B cell (primary cell): ENCODE data around the gene CEP85L. TPM values are rescaled to one million over a fixed set of nuclear protein-coding genes. Genes with fewer than 3 reads are reported as not detected.
A peak's percentile ranks its signal among the peaks of the same experiment; 100 is the strongest.

Source experiments
- ATAC-seq: fragments of 200-7000 bp; cut with Tn5 transposase; one replicate; pipeline ENCODE4 v1.10.0; 2021; ENCODE audit warnings: low read depth, mild to moderate bottlenecking, moderate number of reproducible peaks, moderate library complexity
- CTCF ChIA-PET: fragments of 350-600 bp; sonication (Branson Sonifier 250); formaldehyde crosslinking; loops from one replicate; lab custom pipeline; 2021; ENCODE audit warnings: antibody characterized with exemption, inconsistent platforms; lab: Charles Lee
- POLR2A ChIA-PET: fragments of 350-600 bp; sonication (Branson Sonifier 250); formaldehyde crosslinking; loops from one replicate; lab custom pipeline; 2021; ENCODE audit warnings: antibody characterized with exemption; lab: Charles Lee
- DNase-seq: peaks from one replicate; pipeline ENCODE4 v3.0.0; 2013
- H2AFZ ChIP-seq: 2 replicates; pipeline ENCODE4 v1.6.1; 2012; ENCODE audit warnings: mild to moderate bottlenecking, low read depth, low read length; ENCODE audit not compliant: insufficient read depth, poor library complexity, severe bottlenecking
- H3K27ac ChIP-seq, 2 donors: 1 replicate in 1 of 2; 2 replicates in 1 of 2; pipeline ENCODE4 v1.5.1; 2012 to 2013; ENCODE audit warnings: low read length in 2 of 2, mild to moderate bottlenecking in 2 of 2, moderate library complexity in 1 of 2
- H3K27me3 ChIP-seq, 4 experiments: fragments of 200-600 bp in 1 of 4; sonication (generic) in 1 of 4; replicated peaks in 1 of 4; 1 replicate in 2 of 4; 2 replicates in 2 of 4; pipeline versions ENCODE4 v1.6.1 to v1.7.0; 2013 to 2016; ENCODE audit warnings: low read length in 3 of 4, mild to moderate bottlenecking in 2 of 4, mixed read lengths in 1 of 4, moderate library complexity in 1 of 4; ENCODE audit not compliant: insufficient read depth in 4 of 4, control insufficient read depth in 3 of 4; ENCODE audit errors: control extremely low read depth in 1 of 4
- H3K36me3 ChIP-seq, 2 experiments: replicated peaks in 1 of 2; 1 replicate in 1 of 2; 2 replicates in 1 of 2; pipeline versions ENCODE4 v1.6.1 to v1.7.1; 2013; ENCODE audit warnings: low read length in 1 of 2; ENCODE audit not compliant: insufficient read depth in 2 of 2, control insufficient read depth in 1 of 2; ENCODE audit errors: control extremely low read depth in 1 of 2, extremely low read depth in 1 of 2
- H3K4me1 ChIP-seq, 2 donors: fragments of 200-600 bp in 1 of 2; sonication (generic) in 1 of 2; 1 replicate in 1 of 2; 2 replicates in 1 of 2; pipeline versions ENCODE4 v1.5.1 to v1.6.1; 2013 to 2017; ENCODE audit warnings: low read length in 2 of 2; ENCODE audit not compliant: control insufficient read depth in 2 of 2, insufficient read depth in 2 of 2
- H3K4me2 ChIP-seq: replicated peaks from 2 replicates; pipeline ENCODE3; 2012; ENCODE audit warnings: mild to moderate bottlenecking, low read depth, low read length; ENCODE audit not compliant: poor library complexity, severe bottlenecking
- H3K4me3 ChIP-seq, 5 experiments: fragments of 200-600 bp in 1 of 5; sonication (generic) in 1 of 5; 1 replicate in 3 of 5; 2 replicates in 2 of 5; pipeline versions ENCODE4 v1.5.1 to v1.7.0; 2011 to 2016; ENCODE audit warnings: low read length in 4 of 5, mild to moderate bottlenecking in 4 of 5, low read depth in 2 of 5, control low read depth in 1 of 5, moderate library complexity in 1 of 5; ENCODE audit not compliant: insufficient read depth in 1 of 5; ENCODE audit errors: control extremely low read depth in 1 of 5, extremely low read depth in 1 of 5
- H3K79me2 ChIP-seq: fragments of 200-600 bp; sonication (generic); one replicate; pipeline ENCODE4 v1.6.0; 2016; ENCODE audit warnings: low read length; ENCODE audit not compliant: control insufficient read depth, insufficient read depth
- H3K9ac ChIP-seq: fragments of 200-600 bp; sonication (generic); 2 replicates; pipeline ENCODE4 v1.6.1; 2017; ENCODE audit warnings: mild to moderate bottlenecking, low read length, moderate library complexity
- H3K9me3 ChIP-seq, 3 donors: one replicate each; pipeline versions ENCODE4 v1.6.1 to v1.7.1; 2013; ENCODE audit warnings: low read length in 2 of 3; ENCODE audit not compliant: control insufficient read depth in 2 of 3, insufficient read depth in 1 of 3; ENCODE audit errors: control extremely low read depth in 1 of 3
- H4K20me1 ChIP-seq: 2 replicates; pipeline ENCODE4 v1.6.0; 2012; ENCODE audit warnings: mild to moderate bottlenecking, low read length; ENCODE audit not compliant: insufficient read depth, control insufficient read depth, poor library complexity, severe bottlenecking
- H3K27ac Mint-ChIP-seq: one replicate; pipeline ENCODE4 v1.8.0; 2021; ENCODE audit warnings: mixed read lengths
- H3K27me3 Mint-ChIP-seq: one replicate; pipeline ENCODE4 v1.8.0; 2021; ENCODE audit warnings: mixed read lengths
- H3K4me1 Mint-ChIP-seq: one replicate; pipeline ENCODE4 v1.8.0; 2021; ENCODE audit warnings: mixed read lengths
- H3K4me3 Mint-ChIP-seq: one replicate; pipeline ENCODE4 v1.8.0; 2021; ENCODE audit warnings: mixed read lengths
- H3K9me3 Mint-ChIP-seq: one replicate; pipeline ENCODE4 v1.8.0; 2022; ENCODE audit warnings: mixed read lengths; ENCODE audit not compliant: insufficient read depth
- CTCF ChIP-seq: fragments of 200-600 bp; IDR thresholded peaks from one replicate; pipeline ENCODE4 v1.8.0; 2022; ENCODE audit warnings: antibody characterized with exemption, mild to moderate bottlenecking
- EZH2 ChIP-seq: IDR thresholded peaks from 2 replicates; pipeline ENCODE4 v1.6.1; 2012; ENCODE audit warnings: borderline replicate concordance, low read depth, mild to moderate bottlenecking, moderate library complexity, low read length; ENCODE audit not compliant: insufficient read depth, poor library complexity, severe bottlenecking
- WGBS: methylation state at CpG from one replicate; pipeline ENCODE4 v1.1.5; 2013; ENCODE audit warnings: missing lambda C conversion rate; ENCODE audit not compliant: insufficient coverage; 5-methylcytosine and 5-hydroxymethylcytosine counted together
- intact Hi-C: fragments of 100-400 bp; cut with micrococcal nuclease; formaldehyde crosslinking; loops from one replicate; pipeline ENCODE4 v1.10.0; 2022
- polyA plus RNA-seq: library from polyadenylated mRNA; depleted of rRNA; stranded (reverse); fragments of >200 nt; gene quantifications from 2 replicates; pipeline ENCODE4 v1.2.3, GENCODE V29; 2012
- total RNA-seq, 2 donors: library from RNA; stranded (reverse); fragments of 120-200 nt in 1 of 2; gene quantifications; 1 replicate in 1 of 2; 2 replicates in 1 of 2; pipeline versions ENCODE4 v1.2.3 to v1.2.4, GENCODE V29; 2013 to 2022

Gene CEP85L
- total and polyA plus RNA-seq, 2 donors (not counting 1 experiment from before 2014, with no cell fraction given) = 7.6 to 32.1 TPM

DNA sequence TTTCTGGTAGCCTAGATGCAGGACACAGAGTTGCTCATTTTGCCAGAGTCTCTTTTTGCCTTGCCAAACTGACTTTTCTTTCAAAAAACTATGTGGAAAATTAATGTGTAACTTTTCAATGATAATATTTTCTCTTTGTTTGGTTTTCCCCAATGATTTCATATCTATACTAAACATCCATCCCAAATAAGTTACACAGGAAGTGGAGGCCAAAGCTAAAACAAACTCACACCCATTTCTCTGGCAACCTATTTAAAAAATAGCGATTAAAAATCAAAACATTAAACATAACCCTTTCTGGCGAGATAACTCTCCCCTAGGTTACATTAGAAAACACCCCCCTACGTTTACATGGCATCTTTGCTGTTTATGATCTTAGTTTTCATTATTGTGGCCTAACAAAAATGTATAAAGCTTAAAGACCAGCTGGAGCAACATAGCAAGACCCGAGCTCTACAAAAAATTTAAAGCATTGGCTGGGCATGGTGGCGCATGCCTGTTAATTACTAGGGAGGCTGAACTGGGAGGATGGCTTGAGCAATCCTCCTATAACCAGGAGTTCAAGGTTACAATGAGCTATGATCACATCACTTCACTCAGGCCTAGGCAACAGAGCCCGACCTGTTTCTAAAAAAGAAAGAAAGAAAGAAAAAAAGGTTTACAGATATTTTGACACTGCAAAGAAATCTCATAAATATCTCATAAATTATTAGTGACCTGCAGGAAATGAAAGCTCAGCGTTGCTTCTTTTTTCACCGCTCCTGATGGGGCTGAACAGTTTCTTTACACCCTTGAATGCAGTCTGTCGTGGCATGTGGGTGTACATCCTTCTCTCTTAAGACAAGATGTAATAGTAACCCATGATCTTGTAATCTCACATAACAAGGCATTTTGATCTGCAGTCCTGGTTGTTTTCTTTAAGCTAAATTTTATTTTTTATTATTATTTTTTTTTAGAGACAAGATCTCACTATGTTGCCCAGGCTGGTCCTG is 32.8 kb upstream of the CEP85L start:
- DNase-seq (no peak), ATAC-seq (no peak)
- H3K4me2 ChIP-seq = peak overlapping the region; percentile 10
- no peak overlapping the region for H3K4me3 ChIP-seq
- peaks cover 1 to 4% of the 10 kb centered on the region in 2 experiments for H3K36me3 ChIP-seq
- ChIA-PET CTCF (interaction anchor here (0.9 to 2.2 kb wide), 8 partner anchors 9 to 93 kb away, joined by 3 to 5 read pairs (median 4); no protein-coding TSS in a partner anchor), POLR2A (no interaction called here)
- no peak overlapping the region for H3K27ac ChIP-seq
- Mint-ChIP-seq H3K9me3 (no peaks in the 10 kb centered on the region), H3K27me3 (no peaks in the 10 kb centered on the region), H3K4me3 (no peak overlapping the region), H3K27ac (peak overlapping the region; percentile 10), H3K4me1 (peaks cover 46% of the 10 kb centered on the region)
- H4K20me1 ChIP-seq = peaks cover 7% of the 10 kb centered on the region
- no peaks in the 10 kb centered on the region for H3K27me3 ChIP-seq
- no peak overlapping the region for H3K9ac ChIP-seq
- TF ChIP-seq EZH2 = no peak
- TF ChIP-seq CTCF = no peak
- no CpG with 5 or more reads among the region's 9 CpGs for WGBS
- no peaks in the 10 kb centered on the region for H3K9me3 ChIP-seq
- H3K79me2 ChIP-seq = peaks cover 68% of the 10 kb centered on the region
- H2AFZ ChIP-seq = no peak overlapping the region
- intact Hi-C loops = no loop called here
- H3K4me1 ChIP-seq = peaks cover 0 to 3% of the 10 kb centered on the region in 2 donors
